GM18505 (cell line): ENCODE results near the gene COX4I2.

Experiments
- ATAC-seq: cut with Tn5 transposase; IDR thresholded peaks from one replicate; pipeline ENCODE4 v1.9.1; 2021; ENCODE audit not compliant: unreplicated experiment
- POLR2A ChIP-seq: IDR thresholded peaks from 4 replicates; pipeline ENCODE4 v1.6.1; 2011; ENCODE audit warnings: borderline replicate concordance; ENCODE audit not compliant: insufficient read depth, insufficient read length; ENCODE audit errors: extremely low read depth

The COX4I2 gene

DNA sequence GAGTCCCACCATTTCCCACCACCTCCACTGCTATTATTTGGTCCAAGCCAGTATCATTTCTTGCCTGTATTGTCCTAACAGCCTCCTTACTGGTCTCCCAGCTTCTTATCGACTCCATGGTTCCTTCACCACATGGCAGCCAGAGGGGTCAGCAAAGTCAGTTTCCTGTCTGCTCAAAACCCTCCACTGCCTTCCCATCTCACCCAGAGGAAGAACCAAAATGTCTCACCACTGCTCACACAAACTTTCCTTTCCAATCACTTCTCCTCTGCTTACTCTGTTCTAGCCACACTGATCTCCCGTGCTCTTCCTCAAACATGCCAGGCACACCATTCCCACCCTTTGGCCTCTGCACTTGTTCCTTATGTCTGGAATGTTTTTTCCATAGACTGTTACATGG lies 45.2 kb downstream of the COX4I2 start:
- TF ChIP-seq POLR2A, result no peak
- ATAC-seq, result no peak

DNA sequence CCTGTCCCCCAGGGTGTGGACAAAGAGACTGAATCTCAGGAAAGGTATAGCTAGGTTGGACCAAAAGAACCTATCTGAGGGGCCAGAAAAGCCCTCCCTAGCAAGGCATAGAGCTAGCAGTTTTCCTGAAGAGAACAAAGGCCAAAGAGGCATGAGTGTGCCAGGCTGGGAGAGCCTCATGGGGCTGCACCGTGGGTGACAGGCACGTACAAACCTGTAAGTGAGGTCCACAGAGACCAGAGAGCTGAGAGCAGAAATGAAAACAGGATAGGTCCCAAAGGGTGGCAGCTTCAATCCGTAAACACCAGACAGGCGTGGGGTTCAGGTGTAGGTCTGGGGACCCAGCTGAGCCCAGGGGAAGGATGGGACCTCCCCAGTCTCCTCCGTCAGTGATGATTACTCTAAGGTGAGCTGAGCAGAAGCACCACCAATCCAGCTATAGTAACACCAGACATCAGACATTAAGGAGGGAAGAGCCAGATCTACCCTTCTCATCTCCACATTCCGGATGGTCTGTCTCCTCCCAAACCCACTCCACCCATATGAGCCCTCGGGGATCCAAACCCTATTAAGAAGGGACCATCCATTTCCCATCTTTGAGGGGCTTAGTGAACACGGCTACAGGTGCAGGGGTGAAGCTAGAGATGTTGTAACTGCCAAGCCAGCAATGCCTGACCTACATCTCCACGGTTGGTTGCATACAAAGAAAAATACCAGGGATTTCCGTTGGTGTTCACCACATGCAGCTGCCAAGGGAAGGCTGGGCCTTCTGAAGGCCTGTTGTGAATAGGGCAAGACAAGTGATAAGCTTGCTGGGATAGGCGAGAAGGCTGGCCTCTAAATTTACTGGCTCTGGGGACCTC lies 46.7 kb downstream of the COX4I2 start:
- peak; percentile 44 for ATAC-seq
- no peak for TF ChIP-seq POLR2A

DNA sequence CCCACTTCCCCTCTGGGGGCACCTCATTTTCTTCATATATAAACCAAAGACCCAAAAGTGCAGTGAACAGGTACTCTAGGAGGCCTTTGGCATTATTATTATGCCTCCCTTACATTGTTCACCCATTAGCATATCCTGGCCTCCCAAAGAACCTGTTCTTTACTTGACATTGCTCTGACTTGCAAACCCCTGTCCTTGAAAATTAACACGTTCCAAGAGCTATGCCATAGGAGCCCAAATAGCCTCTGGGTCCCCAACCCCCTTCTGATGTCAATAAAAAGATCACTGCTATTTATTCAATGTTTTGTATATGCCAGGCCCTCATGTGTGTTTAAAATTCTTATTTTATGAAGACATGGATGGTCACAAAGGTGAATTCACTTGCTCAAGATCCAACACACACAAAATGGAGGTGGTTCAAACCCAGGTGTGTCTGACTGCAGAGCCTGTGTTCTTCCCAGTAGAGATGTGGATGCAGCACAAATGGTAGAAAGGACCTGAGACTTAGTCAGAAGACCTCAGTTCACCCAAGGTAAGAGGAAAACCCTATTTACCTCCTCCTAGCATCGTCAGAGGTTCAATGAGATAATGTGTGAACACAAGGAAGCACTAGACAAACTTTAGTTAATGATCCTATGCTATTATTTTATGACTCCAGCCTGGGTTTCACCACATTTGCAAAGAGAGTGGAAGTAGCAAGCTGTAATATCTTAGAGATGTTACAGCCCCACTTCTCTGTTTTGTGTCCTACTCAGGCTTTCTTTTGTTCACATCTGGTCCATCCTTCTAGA lies 48.3 kb downstream of the COX4I2 start:
- ATAC-seq, result no peak
- TF ChIP-seq POLR2A, result no peak

DNA sequence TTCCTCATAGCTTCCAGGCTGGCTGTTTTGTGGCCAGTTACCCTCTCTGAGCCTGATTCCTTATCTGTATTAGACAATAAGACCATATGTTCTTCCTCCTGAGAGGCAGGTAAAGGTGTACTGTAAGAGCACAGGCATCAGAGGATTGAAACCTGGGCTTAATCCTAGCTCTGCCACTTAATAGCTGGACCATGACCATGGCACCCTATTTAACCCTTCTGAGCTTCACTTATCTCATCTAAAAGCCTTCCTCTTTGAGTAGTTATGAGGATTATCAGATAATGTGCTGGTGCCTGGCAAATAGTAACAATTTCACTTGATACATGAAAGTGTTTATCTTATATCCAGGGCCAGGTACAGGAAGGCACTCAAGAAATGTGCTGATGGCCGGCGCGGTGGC lies 50.1 kb downstream of the COX4I2 start:
- TF ChIP-seq POLR2A, result no peak
- no peak for ATAC-seq

DNA sequence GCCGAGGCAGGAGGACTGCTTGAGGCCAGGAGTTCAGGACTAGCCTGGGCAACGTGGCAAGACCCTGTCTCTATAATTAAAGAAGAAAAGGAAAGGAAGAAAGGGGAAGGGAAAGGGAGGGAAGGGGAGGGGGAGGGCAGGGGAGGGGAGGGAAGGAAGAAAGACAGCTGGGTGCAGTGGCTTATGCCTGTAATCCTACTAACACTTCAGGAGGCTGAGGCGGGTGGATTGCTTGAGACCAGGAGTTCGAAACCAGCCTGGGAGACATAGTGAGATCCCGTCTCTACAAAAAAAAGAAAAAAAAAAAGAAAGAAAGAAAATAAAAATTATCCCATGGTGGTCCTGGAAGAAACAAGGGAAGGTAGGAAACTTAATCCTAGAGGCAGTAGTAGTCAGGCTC lies 51.4 kb downstream of the COX4I2 start:
- no peak for TF ChIP-seq POLR2A
- no peak for ATAC-seq

DNA sequence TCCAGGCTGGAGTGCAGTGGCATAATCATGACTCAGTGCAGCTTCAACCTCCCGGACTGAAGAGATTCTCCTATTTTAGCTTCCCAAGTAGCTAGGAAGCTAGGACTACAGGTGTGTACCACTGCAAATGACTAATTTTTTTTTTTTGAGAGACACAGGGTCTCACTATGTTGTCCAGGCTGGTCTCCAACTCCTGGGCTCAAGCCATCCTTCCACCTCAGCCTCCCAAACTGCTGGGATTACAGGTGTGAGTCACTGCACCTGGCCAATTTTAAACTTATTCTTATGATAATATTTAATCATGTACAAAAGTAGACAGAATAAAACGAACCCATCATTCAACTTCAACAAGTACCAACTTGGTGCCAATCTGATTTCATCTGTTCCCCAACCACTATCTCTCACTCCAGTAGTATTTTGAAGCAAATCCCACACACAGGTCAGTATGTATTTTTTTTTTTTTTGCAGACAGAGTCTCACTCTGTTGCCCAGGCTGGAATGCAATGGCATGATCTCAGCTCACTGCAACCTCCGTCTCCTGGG lies 52.5 kb downstream of the COX4I2 start:
- TF ChIP-seq POLR2A, result no peak
- ATAC-seq, result no peak

DNA sequence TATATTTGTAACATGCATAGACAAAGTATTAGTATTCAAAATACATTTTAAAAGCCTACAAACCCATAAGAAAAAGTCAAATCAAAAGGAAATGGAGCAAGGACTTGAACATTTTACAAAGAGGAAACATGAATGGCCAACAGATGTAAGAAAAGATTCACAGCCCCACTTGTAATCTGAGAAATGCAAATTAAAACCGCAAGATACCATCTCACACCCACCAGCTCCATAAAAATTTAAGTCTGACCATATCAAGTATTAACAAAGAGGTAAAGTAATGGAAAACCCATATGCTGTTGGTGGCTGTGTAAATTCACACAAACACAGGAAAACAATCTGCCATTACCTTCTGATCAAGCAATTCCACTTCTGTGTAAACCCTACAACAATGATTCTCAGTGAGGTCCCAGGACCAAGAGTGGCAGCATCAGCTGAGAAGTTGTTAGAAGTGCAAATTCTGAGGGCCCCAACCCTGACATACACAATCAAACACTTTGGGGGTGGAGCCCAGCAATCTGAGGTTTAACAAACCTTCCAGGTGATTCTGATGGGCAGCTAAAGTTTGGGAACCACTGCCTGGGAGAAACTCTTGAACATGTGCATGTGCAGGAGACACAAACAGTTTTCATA lies 54.0 kb downstream of the COX4I2 start:
- TF ChIP-seq POLR2A, result no peak
- ATAC-seq, result peak; percentile 52

DNA sequence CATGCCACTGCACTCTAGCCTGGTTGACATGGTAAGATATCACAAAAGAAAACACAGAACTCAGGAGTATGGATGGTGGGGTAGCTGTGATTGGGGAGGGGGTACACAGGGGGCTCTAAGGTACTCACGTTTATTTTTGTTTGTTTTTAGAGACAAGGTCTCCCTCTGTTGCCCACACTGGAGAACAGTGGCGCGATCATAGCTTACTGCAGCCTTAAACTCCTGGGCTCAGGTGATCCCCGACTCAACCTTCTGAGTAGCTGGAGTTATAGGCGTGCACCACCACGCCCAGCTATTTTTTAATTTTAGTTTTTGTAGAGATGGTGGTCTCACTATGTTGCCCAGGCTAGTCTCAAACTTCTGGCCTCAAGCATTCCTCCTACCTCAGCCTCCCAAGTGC lies 55.7 kb downstream of the COX4I2 start:
- no peak for TF ChIP-seq POLR2A
- no peak for ATAC-seq

DNA sequence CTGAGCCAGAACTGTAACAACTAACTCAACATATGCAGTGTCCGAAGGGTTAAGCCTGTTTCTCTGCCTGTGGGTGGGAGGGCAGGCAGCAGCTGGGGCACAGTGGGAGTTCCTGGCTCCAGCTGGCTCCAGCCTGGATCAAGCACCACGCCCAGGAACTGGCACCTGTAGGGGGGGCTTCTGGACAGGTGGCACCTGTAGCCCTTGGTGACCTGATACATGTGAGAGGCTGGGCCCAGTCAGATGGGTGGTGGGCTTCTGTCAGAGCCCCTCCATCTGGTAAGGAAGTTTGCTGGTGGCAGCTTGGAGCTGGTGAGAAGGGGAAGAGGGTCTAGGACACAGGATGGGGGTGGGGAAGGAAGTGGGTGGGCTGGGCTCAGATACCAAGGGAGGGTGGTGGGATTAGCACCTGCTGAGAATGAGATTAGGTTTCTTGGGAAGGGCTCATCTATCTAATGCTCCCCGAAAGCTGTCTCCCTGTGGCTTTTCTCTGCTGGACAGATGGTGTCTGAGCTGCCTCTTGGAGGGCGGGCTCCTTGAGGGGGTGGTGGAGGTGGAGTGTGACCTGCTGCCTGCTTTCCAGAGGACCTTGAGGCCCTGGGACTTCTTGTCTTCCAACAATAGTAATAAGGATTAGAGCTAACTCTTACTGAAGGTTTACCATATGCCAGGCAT lies 56.4 kb downstream of the COX4I2 start:
- ATAC-seq, result no peak
- no peak for TF ChIP-seq POLR2A
